ENCODE results near the gene CRELD2. TPM values are rescaled to one million over a fixed set of nuclear protein-coding genes. Genes with fewer than 3 reads are reported as not detected.

The CRELD2 gene
- total and polyA plus RNA-seq, 2 of the 8 experiments (the other 6 are each of a cell fraction or from before 2014, with no cell fraction given): 24.5 to 36.6 TPM

- 87% methylated on average over 4 of the region's 4 CpGs; no CpG with 5 or more reads in 1 of the 2 experiments for WGBS, 2 experiments (ENCODE audit: extremely low coverage in 1 of 2, insufficient coverage in 1 of 2, insufficient read length in 1 of 2, insufficient replicate concordance in 2 of 2, low coverage in 1 of 2, low lambda C conversion rate in 2 of 2, missing lambda C conversion rate in 1 of 2)
- CTCF ChIA-PET (ENCODE audit: partially characterized antibody): interaction anchor here (0.9 to 3.0 kb wide), 5 partner anchors 10 to 34 kb away, joined by 3 to 9 read pairs (median 3); no protein-coding TSS in a partner anchor
- peaks cover 4 to 6% of the 10 kb centered on the region in 2 experiments for H3K9me3 ChIP-seq (ENCODE audit: insufficient read depth in 2 of 2, low read depth in 1 of 2, low read length in 1 of 2)
These were observed 47.0 kb upstream of the CRELD2 start for GRCh38 chr22:49871482-49871881.

More at GRCh38 chr22:49871482-49871881, 47.0 kb upstream of the CRELD2 start:
- Histone ChIP-seq H3K4me2 (ENCODE audit: insufficient read depth in 1 of 2, low read depth in 2 of 2, low read length in 2 of 2) (no peak overlapping the region), H3K79me2 (ENCODE audit: control insufficient read depth in 1 of 2, insufficient read depth in 2 of 2, low read length in 2 of 2) (peaks cover 11 to 82% of the 10 kb centered on the region in 2 experiments), H3K4me1 (replicated peaks in 1 of 4; ENCODE audit: control insufficient read depth in 3 of 4, insufficient read depth in 4 of 4, low read length in 3 of 4) (no peaks in the 10 kb centered on the region), H2BK12ac (ENCODE audit: low read depth, low read length) (no peak overlapping the region), H4K8ac (ENCODE audit: extremely low read depth, insufficient read depth, low read length) (no peak overlapping the region), H2BK5ac (ENCODE audit: low read depth, low read length) (no peak overlapping the region), H4K5ac (ENCODE audit: insufficient read length, low read depth, low read length) (no peak overlapping the region), H3K9ac (replicated peaks in 1 of 4; ENCODE audit: extremely low read depth in 1 of 4, low read depth in 3 of 4, low read length in 3 of 4) (no peak overlapping the region), H3K79me1 (ENCODE audit: low read depth, low read length) (peaks cover 15% of the 10 kb centered on the region), H3K18ac (ENCODE audit: extremely low read depth, low read length) (no peak overlapping the region), H3K27me3 (replicated peaks in 1 of 4; ENCODE audit: control insufficient read depth in 3 of 4, extremely low read depth in 1 of 4, insufficient read depth in 3 of 4, low read length in 3 of 4) (no peaks in the 10 kb centered on the region), H3K56ac (replicated peaks; ENCODE audit: insufficient read length, low read depth, low read length) (no peak overlapping the region), H2BK20ac (ENCODE audit: low read length) (no peak overlapping the region), H4K91ac (replicated peaks; ENCODE audit: insufficient read length, low read length) (no peak overlapping the region), H2AK5ac (ENCODE audit: low read depth, low read length) (no peak overlapping the region), H3K23me2 (ENCODE audit: low read depth, low read length) (no peaks in the 10 kb centered on the region), H3K14ac (ENCODE audit: insufficient read length) (no peak overlapping the region), H3K36me3 (ENCODE audit: control insufficient read depth in 2 of 4, insufficient read depth in 4 of 4, low read length in 3 of 4) (peaks cover 0 to 6% (median 0%) of the 10 kb centered on the region in 4 experiments; a peak in 3 of 8 replicates), H3K23ac (ENCODE audit: insufficient read length) (no peak overlapping the region), H3K4ac (replicated peaks; ENCODE audit: insufficient read length, low read depth, low read length) (no peak overlapping the region), H3K4me3 (ENCODE audit: extremely low read depth in 1 of 4, insufficient read depth in 2 of 4, low read depth in 3 of 4, low read length in 4 of 4) (no peak overlapping the region), H3K27ac (ENCODE audit: low read depth, low read length) (no peak overlapping the region), H2AFZ (ENCODE audit: low read length) (no peak overlapping the region), H2BK15ac (ENCODE audit: low read length) (no peak overlapping the region), H2BK120ac (replicated peaks; ENCODE audit: low read depth, low read length) (no peak overlapping the region), H4K20me1 (replicated peaks in 1 of 2; ENCODE audit: control insufficient read depth in 1 of 2, insufficient read depth in 2 of 2, low read length in 2 of 2) (peaks cover 9 to 19% of the 10 kb centered on the region in 2 experiments)
- FAIRE-seq: no peak
- POLR2A ChIA-PET (ENCODE audit: partially characterized antibody): interaction anchor here (1.6 kb wide), 1 partner anchor 10 kb away, joined by 5 read pairs; no protein-coding TSS in a partner anchor
- no peak for TF ChIP-seq FOSL1 (IDR thresholded peaks at IDR 0.05; ENCODE audit: insufficient read depth, low read depth, low read length)
- TF ChIP-seq SP1 (IDR thresholded peaks at IDR 0.05; ENCODE audit: low read depth, low read length): peak; percentile 65; the same call in 1 of the 2 replicates
- DNase-seq (ENCODE audit: low read depth in 1 of 2, low spot score in 2 of 2): no peak
